Omental fat pad (tissue), 4 donors: ENCODE results near the gene KANK2. TPM values are rescaled to one million over a fixed set of nuclear protein-coding genes. Genes with fewer than 3 reads are reported as not detected.
A peak's percentile ranks its signal among the peaks of the same experiment; 100 is the strongest.
"Not testable (repeated sequence)": the region's sequence is repeated elsewhere in the genome, so short reads cannot be mapped to it uniquely, and the experiment has no call there.

Experiments
- ATAC-seq: fragments of 150-250 bp; one replicate; pipeline ENCODE4 v1.9.1; 2016; ENCODE audit warnings: mild to moderate bottlenecking, moderate library complexity; ENCODE audit not compliant: low FRiP score
- DNase-seq: peaks from one replicate; pipeline ENCODE4 v3.0.0-alpha.2; 2019; ENCODE audit warnings: low spot score
- CTCF ChIP-seq, 3 donors: fragments of 450-650 bp; IDR thresholded peaks; one replicate each; pipeline ENCODE4 v1.5.1; 2016 to 2017; ENCODE audit warnings: antibody characterized with exemption in 3 of 3, mild to moderate bottlenecking in 3 of 3, moderate library complexity in 2 of 3
- total RNA-seq, 4 donors: library from RNA; depleted of rRNA; stranded (reverse); fragments of >200 nt; gene quantifications; one replicate each; pipeline ENCODE4 v1.1.0, GENCODE V29; 2016

Gene KANK2
- total RNA-seq, 4 donors from 2014 or later, result 177 to 383 (median 325) TPM

- TF ChIP-seq CTCF (IDR thresholded peaks at IDR 0.05), result no peak
- no peak for ATAC-seq
- DNase-seq, result no peak
Measured at GRCh38 chr19:11164879-11165406, 32.4 kb downstream of the KANK2 start.

- TF ChIP-seq CTCF (IDR thresholded peaks at IDR 0.05), result no peak
- ATAC-seq, result no peak
Measured at GRCh38 chr19:11164296-11164695, 33.0 kb downstream of the KANK2 start.

GRCh38 chr19:11160440-11160768, 36.9 kb downstream of the KANK2 start:
- not testable (repeated sequence) for ATAC-seq, DNase-seq

More at GRCh38 chr19:11164296-11164695, 33.0 kb downstream of the KANK2 start:
- no peak for DNase-seq

- DNase-seq (no peak), ATAC-seq (peak; percentile 15)
Measured at GRCh38 chr19:11159598-11160439, 37.5 kb downstream of the KANK2 start.

GRCh38 chr19:11155373-11156120, 41.8 kb downstream of the KANK2 start, which contains the start of gene SPC24:
TSS of gene SPC24 (minus strand) at chr19:11155782. CDS start at chr19:11155776, 6 bp downstream.
- ATAC-seq (peak; percentile 93), DNase-seq (peak; percentile 78)
- TF ChIP-seq CTCF (IDR thresholded peaks at IDR 0.05), result no peak

More at GRCh38 chr19:11159598-11160439, 37.5 kb downstream of the KANK2 start:
- no peak for TF ChIP-seq CTCF (IDR thresholded peaks at IDR 0.05)

GRCh38 chr19:11154683-11155047, 42.7 kb downstream of the KANK2 start:
- ATAC-seq, result no peak
- no peak for DNase-seq
- no peak for TF ChIP-seq CTCF (IDR thresholded peaks at IDR 0.05)

- DNase-seq, result no peak
- TF ChIP-seq CTCF (IDR thresholded peaks at IDR 0.05), result no peak
- peak; percentile 74 for ATAC-seq
Measured at GRCh38 chr19:11152318-11153062, 44.9 kb downstream of the KANK2 start.
